B cell (primary cell): ENCODE measurements around the gene CAP2. TPM values are rescaled to one million over a fixed set of nuclear protein-coding genes. Genes with fewer than 3 reads are reported as not detected.

Source experiments
- ATAC-seq: fragments of 200-7000 bp; cut with Tn5 transposase; one replicate; pipeline ENCODE4 v1.10.0; 2021; ENCODE audit warnings: low read depth, mild to moderate bottlenecking, moderate number of reproducible peaks, moderate library complexity
- CTCF ChIA-PET: fragments of 350-600 bp; sonication (Branson Sonifier 250); formaldehyde crosslinking; loops from one replicate; lab custom pipeline; 2021; ENCODE audit warnings: antibody characterized with exemption, inconsistent platforms; lab: Charles Lee
- POLR2A ChIA-PET: fragments of 350-600 bp; sonication (Branson Sonifier 250); formaldehyde crosslinking; loops from one replicate; lab custom pipeline; 2021; ENCODE audit warnings: antibody characterized with exemption; lab: Charles Lee
- DNase-seq: peaks from one replicate; pipeline ENCODE4 v3.0.0; 2013
- H2AFZ ChIP-seq: 2 replicates; pipeline ENCODE4 v1.6.1; 2012; ENCODE audit warnings: mild to moderate bottlenecking, low read depth, low read length; ENCODE audit not compliant: insufficient read depth, poor library complexity, severe bottlenecking
- H3K27ac ChIP-seq, 2 donors: 1 replicate in 1 of 2; 2 replicates in 1 of 2; pipeline ENCODE4 v1.5.1; 2012 to 2013; ENCODE audit warnings: low read length in 2 of 2, mild to moderate bottlenecking in 2 of 2, moderate library complexity in 1 of 2
- H3K27me3 ChIP-seq, 4 experiments: fragments of 200-600 bp in 1 of 4; sonication (generic) in 1 of 4; replicated peaks in 1 of 4; 1 replicate in 2 of 4; 2 replicates in 2 of 4; pipeline versions ENCODE4 v1.6.1 to v1.7.0; 2013 to 2016; ENCODE audit warnings: low read length in 3 of 4, mild to moderate bottlenecking in 2 of 4, mixed read lengths in 1 of 4, moderate library complexity in 1 of 4; ENCODE audit not compliant: insufficient read depth in 4 of 4, control insufficient read depth in 3 of 4; ENCODE audit errors: control extremely low read depth in 1 of 4
- H3K36me3 ChIP-seq, 2 experiments: replicated peaks in 1 of 2; 1 replicate in 1 of 2; 2 replicates in 1 of 2; pipeline versions ENCODE4 v1.6.1 to v1.7.1; 2013; ENCODE audit warnings: low read length in 1 of 2; ENCODE audit not compliant: insufficient read depth in 2 of 2, control insufficient read depth in 1 of 2; ENCODE audit errors: control extremely low read depth in 1 of 2, extremely low read depth in 1 of 2
- H3K4me1 ChIP-seq, 2 donors: fragments of 200-600 bp in 1 of 2; sonication (generic) in 1 of 2; 1 replicate in 1 of 2; 2 replicates in 1 of 2; pipeline versions ENCODE4 v1.5.1 to v1.6.1; 2013 to 2017; ENCODE audit warnings: low read length in 2 of 2; ENCODE audit not compliant: control insufficient read depth in 2 of 2, insufficient read depth in 2 of 2
- H3K4me2 ChIP-seq: replicated peaks from 2 replicates; pipeline ENCODE3; 2012; ENCODE audit warnings: mild to moderate bottlenecking, low read depth, low read length; ENCODE audit not compliant: poor library complexity, severe bottlenecking
- H3K4me3 ChIP-seq, 5 experiments: fragments of 200-600 bp in 1 of 5; sonication (generic) in 1 of 5; 1 replicate in 3 of 5; 2 replicates in 2 of 5; pipeline versions ENCODE4 v1.5.1 to v1.7.0; 2011 to 2016; ENCODE audit warnings: low read length in 4 of 5, mild to moderate bottlenecking in 4 of 5, low read depth in 2 of 5, control low read depth in 1 of 5, moderate library complexity in 1 of 5; ENCODE audit not compliant: insufficient read depth in 1 of 5; ENCODE audit errors: control extremely low read depth in 1 of 5, extremely low read depth in 1 of 5
- H3K79me2 ChIP-seq: fragments of 200-600 bp; sonication (generic); one replicate; pipeline ENCODE4 v1.6.0; 2016; ENCODE audit warnings: low read length; ENCODE audit not compliant: control insufficient read depth, insufficient read depth
- H3K9ac ChIP-seq: fragments of 200-600 bp; sonication (generic); 2 replicates; pipeline ENCODE4 v1.6.1; 2017; ENCODE audit warnings: mild to moderate bottlenecking, low read length, moderate library complexity
- H3K9me3 ChIP-seq, 3 donors: one replicate each; pipeline versions ENCODE4 v1.6.1 to v1.7.1; 2013; ENCODE audit warnings: low read length in 2 of 3; ENCODE audit not compliant: control insufficient read depth in 2 of 3, insufficient read depth in 1 of 3; ENCODE audit errors: control extremely low read depth in 1 of 3
- H4K20me1 ChIP-seq: 2 replicates; pipeline ENCODE4 v1.6.0; 2012; ENCODE audit warnings: mild to moderate bottlenecking, low read length; ENCODE audit not compliant: insufficient read depth, control insufficient read depth, poor library complexity, severe bottlenecking
- H3K27ac Mint-ChIP-seq: one replicate; pipeline ENCODE4 v1.8.0; 2021; ENCODE audit warnings: mixed read lengths
- H3K27me3 Mint-ChIP-seq: one replicate; pipeline ENCODE4 v1.8.0; 2021; ENCODE audit warnings: mixed read lengths
- H3K4me1 Mint-ChIP-seq: one replicate; pipeline ENCODE4 v1.8.0; 2021; ENCODE audit warnings: mixed read lengths
- H3K4me3 Mint-ChIP-seq: one replicate; pipeline ENCODE4 v1.8.0; 2021; ENCODE audit warnings: mixed read lengths
- H3K9me3 Mint-ChIP-seq: one replicate; pipeline ENCODE4 v1.8.0; 2022; ENCODE audit warnings: mixed read lengths; ENCODE audit not compliant: insufficient read depth
- EZH2 ChIP-seq: IDR thresholded peaks from 2 replicates; pipeline ENCODE4 v1.6.1; 2012; ENCODE audit warnings: borderline replicate concordance, low read depth, mild to moderate bottlenecking, moderate library complexity, low read length; ENCODE audit not compliant: insufficient read depth, poor library complexity, severe bottlenecking
- WGBS: methylation state at CpG from one replicate; pipeline ENCODE4 v1.1.5; 2013; ENCODE audit warnings: missing lambda C conversion rate; ENCODE audit not compliant: insufficient coverage; 5-methylcytosine and 5-hydroxymethylcytosine counted together
- intact Hi-C: fragments of 100-400 bp; cut with micrococcal nuclease; formaldehyde crosslinking; loops from one replicate; pipeline ENCODE4 v1.10.0; 2022
- polyA plus RNA-seq: library from polyadenylated mRNA; depleted of rRNA; stranded (reverse); fragments of >200 nt; gene quantifications from 2 replicates; pipeline ENCODE4 v1.2.3, GENCODE V29; 2012
- total RNA-seq, 2 donors: library from RNA; stranded (reverse); fragments of 120-200 nt in 1 of 2; gene quantifications; 1 replicate in 1 of 2; 2 replicates in 1 of 2; pipeline versions ENCODE4 v1.2.3 to v1.2.4, GENCODE V29; 2013 to 2022
- TF ChIP-seq, protein P1 (sequence below): fragments of 200-600 bp; IDR thresholded peaks from one replicate; pipeline ENCODE4 v1.8.0; 2022; ENCODE audit warnings: antibody characterized with exemption, mild to moderate bottlenecking

The CAP2 gene
- total and polyA plus RNA-seq, 2 donors (not counting 1 experiment from before 2014, with no cell fraction given): not detected

DNA sequence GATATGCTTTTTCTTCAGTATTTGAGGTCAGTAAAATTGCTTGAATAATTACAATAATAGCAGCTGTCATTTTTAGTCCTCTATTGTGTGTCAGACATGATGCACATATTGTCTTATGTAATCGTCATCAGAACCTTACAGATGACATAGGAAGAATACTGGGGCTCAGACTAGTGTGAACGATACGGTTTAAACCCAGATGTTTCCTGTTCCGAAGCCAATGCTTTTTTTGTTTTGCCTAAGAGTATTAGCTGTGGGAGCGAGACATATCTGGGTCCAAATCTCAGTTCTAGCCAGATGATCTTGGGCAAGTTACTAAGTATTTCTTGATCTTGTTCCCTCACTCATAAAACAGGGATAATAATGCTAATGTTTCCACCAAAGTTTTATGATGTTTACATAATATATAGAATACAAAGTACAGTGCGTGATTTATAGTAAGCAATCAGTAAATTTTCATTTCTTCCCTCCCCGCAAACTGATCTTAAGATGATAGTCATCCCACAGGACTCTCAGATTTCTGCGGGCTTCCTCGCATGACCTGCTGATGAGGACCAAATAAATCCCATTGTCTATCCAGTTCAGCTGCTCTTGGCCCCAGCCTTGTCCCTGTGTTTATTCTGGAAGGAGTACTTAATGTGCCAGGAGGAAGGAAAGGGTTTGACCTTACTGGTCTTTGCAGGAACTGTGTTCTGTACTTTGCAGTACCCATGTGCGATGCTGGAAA lies 98.2 kb downstream of the CAP2 start:
- Histone ChIP-seq H3K9ac (no peak overlapping the region), H3K79me2 (no peaks in the 10 kb centered on the region), H3K36me3 (no peaks in the 10 kb centered on the region), H3K4me1 (no peaks in the 10 kb centered on the region), H2AFZ (no peak overlapping the region), H3K4me3 (no peak overlapping the region), H3K4me2 (no peak overlapping the region), H4K20me1 (no peaks in the 10 kb centered on the region), H3K9me3 (no peaks in the 10 kb centered on the region), H3K27me3 (peaks cover 0 to 8% (median 0%) of the 10 kb centered on the region in 4 experiments), H3K27ac (no peak overlapping the region)
- Mint-ChIP-seq H3K27ac (no peak overlapping the region), H3K4me3 (no peak overlapping the region), H3K9me3 (no peaks in the 10 kb centered on the region), H3K4me1 (no peaks in the 10 kb centered on the region), H3K27me3 (peaks cover 25% of the 10 kb centered on the region)
- intact Hi-C loops: no loop called here
- TF ChIP-seq, protein P1, sequence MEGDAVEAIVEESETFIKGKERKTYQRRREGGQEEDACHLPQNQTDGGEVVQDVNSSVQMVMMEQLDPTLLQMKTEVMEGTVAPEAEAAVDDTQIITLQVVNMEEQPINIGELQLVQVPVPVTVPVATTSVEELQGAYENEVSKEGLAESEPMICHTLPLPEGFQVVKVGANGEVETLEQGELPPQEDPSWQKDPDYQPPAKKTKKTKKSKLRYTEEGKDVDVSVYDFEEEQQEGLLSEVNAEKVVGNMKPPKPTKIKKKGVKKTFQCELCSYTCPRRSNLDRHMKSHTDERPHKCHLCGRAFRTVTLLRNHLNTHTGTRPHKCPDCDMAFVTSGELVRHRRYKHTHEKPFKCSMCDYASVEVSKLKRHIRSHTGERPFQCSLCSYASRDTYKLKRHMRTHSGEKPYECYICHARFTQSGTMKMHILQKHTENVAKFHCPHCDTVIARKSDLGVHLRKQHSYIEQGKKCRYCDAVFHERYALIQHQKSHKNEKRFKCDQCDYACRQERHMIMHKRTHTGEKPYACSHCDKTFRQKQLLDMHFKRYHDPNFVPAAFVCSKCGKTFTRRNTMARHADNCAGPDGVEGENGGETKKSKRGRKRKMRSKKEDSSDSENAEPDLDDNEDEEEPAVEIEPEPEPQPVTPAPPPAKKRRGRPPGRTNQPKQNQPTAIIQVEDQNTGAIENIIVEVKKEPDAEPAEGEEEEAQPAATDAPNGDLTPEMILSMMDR: no peak
- no peak for TF ChIP-seq EZH2
- POLR2A ChIA-PET: no interaction called here
- no peak for DNase-seq
- no CpG with 5 or more reads among the region's 10 CpGs for WGBS
- ATAC-seq: no peak
- CTCF ChIA-PET: no interaction called here

DNA sequence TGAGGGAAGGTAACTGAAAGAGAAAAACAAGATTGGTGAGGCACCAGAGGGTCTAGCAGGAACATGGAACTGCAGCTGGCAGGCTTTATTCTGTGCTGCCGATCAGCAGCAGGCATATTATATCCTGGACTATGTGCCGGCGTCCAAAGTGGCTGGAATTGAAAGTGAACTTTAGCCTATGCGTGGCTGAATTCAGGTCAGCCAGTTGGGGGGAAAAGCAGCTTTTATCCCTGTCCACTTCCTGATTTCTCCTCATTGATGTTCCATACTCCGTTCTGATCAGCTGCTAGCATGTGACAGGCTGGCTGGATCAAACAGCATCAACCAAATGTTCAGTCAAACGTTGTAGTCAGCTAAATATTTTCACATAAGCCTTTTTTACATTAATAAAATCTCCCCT lies 99.0 kb downstream of the CAP2 start:
- no peak overlapping the region for H3K4me3 ChIP-seq
- POLR2A ChIA-PET: no interaction called here
- H2AFZ ChIP-seq: no peak overlapping the region
- no peak for TF ChIP-seq EZH2
- TF ChIP-seq, protein P1: no peak
- no peaks in the 10 kb centered on the region for H4K20me1 ChIP-seq
- H3K27ac ChIP-seq: no peak overlapping the region
- no peaks in the 10 kb centered on the region for H3K36me3 ChIP-seq
- ATAC-seq (no peak), DNase-seq (no peak)
- intact Hi-C loops: no loop called here
- no peak overlapping the region for H3K9ac ChIP-seq
- WGBS: 62% methylated on average over 6 of the region's 6 CpGs
- no peaks in the 10 kb centered on the region for H3K79me2 ChIP-seq
- H3K4me1 ChIP-seq: no peaks in the 10 kb centered on the region
- no peak overlapping the region for H3K4me3 Mint-ChIP-seq
- CTCF ChIA-PET: no interaction called here
- H3K9me3 ChIP-seq: no peaks in the 10 kb centered on the region
- peaks cover 25% of the 10 kb centered on the region for H3K27me3 Mint-ChIP-seq
- H3K4me2 ChIP-seq: no peak overlapping the region
- H3K27ac Mint-ChIP-seq: no peak overlapping the region
- no peaks in the 10 kb centered on the region for H3K4me1 Mint-ChIP-seq
- H3K9me3 Mint-ChIP-seq: no peaks in the 10 kb centered on the region
- H3K27me3 ChIP-seq: peaks cover 0 to 8% (median 0%) of the 10 kb centered on the region in 4 experiments
